Measurements from ENCODE around the gene MGAT4D. TPM values are rescaled to one million over a fixed set of nuclear protein-coding genes. Genes with fewer than 3 reads are reported as not detected.

The MGAT4D gene
- total and polyA plus RNA-seq, 2 experiments from 2014 or later, result not detected

GRCh38 chr4:140466146-140466545, 31.9 kb downstream of the MGAT4D start:
- WGBS (ENCODE audit: low lambda C conversion rate, missing lambda C conversion rate), result 40% methylated on average over 1 of the region's 1 CpG
- Histone ChIP-seq H2AFZ (no peak overlapping the region), H3K9me2 (replicated peaks; ENCODE audit: insufficient read depth) (peaks cover 2% of the 10 kb centered on the region), H3K27me3 (no peaks in the 10 kb centered on the region), H3K9me3 (ENCODE audit: low read depth) (no peaks in the 10 kb centered on the region), H3K4me1 (ENCODE audit: insufficient read depth) (no peaks in the 10 kb centered on the region), H4K20me1 (ENCODE audit: insufficient read depth, poor library complexity, severe bottlenecking) (no peaks in the 10 kb centered on the region), H3K27ac (no peak overlapping the region), H3K4me3 (no peak overlapping the region), H3K36me3 (replicated peaks; ENCODE audit: insufficient read depth, low read depth) (no peaks in the 10 kb centered on the region), H3K4me2 (no peak overlapping the region), H3K79me2 (no peaks in the 10 kb centered on the region)
- TF ChIP-seq CTCF (IDR thresholded peaks at IDR 0.05; ENCODE audit: poor library complexity), result no peak
- TF ChIP-seq EZH2phosphoT487 (IDR thresholded peaks at IDR 0.05; ENCODE audit: low read depth, severe bottlenecking, unreplicated experiment), result no peak
- DNase-seq (ENCODE audit: low spot score), result no peak

- Histone ChIP-seq H3K27ac (no peak overlapping the region), H4K20me1 (ENCODE audit: insufficient read depth, poor library complexity, severe bottlenecking) (no peaks in the 10 kb centered on the region), H3K27me3 (no peaks in the 10 kb centered on the region), H3K79me2 (no peaks in the 10 kb centered on the region), H3K9me2 (replicated peaks; ENCODE audit: insufficient read depth) (peaks cover 2% of the 10 kb centered on the region), H3K9me3 (ENCODE audit: low read depth) (no peaks in the 10 kb centered on the region), H2AFZ (no peak overlapping the region), H3K4me1 (ENCODE audit: insufficient read depth) (no peaks in the 10 kb centered on the region), H3K4me2 (no peak overlapping the region), H3K36me3 (replicated peaks; ENCODE audit: insufficient read depth, low read depth) (no peaks in the 10 kb centered on the region), H3K4me3 (no peak overlapping the region)
- DNase-seq (ENCODE audit: low spot score), result no peak
- 94% methylated on average over 1 of the region's 1 CpG for WGBS (ENCODE audit: low lambda C conversion rate, missing lambda C conversion rate)
- no peak for TF ChIP-seq EZH2phosphoT487 (IDR thresholded peaks at IDR 0.05; ENCODE audit: low read depth, severe bottlenecking, unreplicated experiment)
- TF ChIP-seq CTCF (IDR thresholded peaks at IDR 0.05; ENCODE audit: poor library complexity), result no peak
These were observed 34.5 kb downstream of the MGAT4D start for GRCh38 chr4:140463614-140464013.

GRCh38 chr4:140463182-140463581, 34.9 kb downstream of the MGAT4D start:
- Histone ChIP-seq H3K27ac (no peak overlapping the region), H3K36me3 (replicated peaks; ENCODE audit: insufficient read depth, low read depth) (no peaks in the 10 kb centered on the region), H3K4me2 (no peak overlapping the region), H3K27me3 (no peaks in the 10 kb centered on the region), H2AFZ (no peak overlapping the region), H3K4me1 (ENCODE audit: insufficient read depth) (no peaks in the 10 kb centered on the region), H3K4me3 (no peak overlapping the region), H3K79me2 (no peaks in the 10 kb centered on the region), H3K9me2 (replicated peaks; ENCODE audit: insufficient read depth) (peaks cover 2% of the 10 kb centered on the region), H3K9me3 (ENCODE audit: low read depth) (no peaks in the 10 kb centered on the region), H4K20me1 (ENCODE audit: insufficient read depth, poor library complexity, severe bottlenecking) (no peaks in the 10 kb centered on the region)
- no peak for DNase-seq (ENCODE audit: low spot score)
- TF ChIP-seq CTCF (IDR thresholded peaks at IDR 0.05; ENCODE audit: poor library complexity) (no peak), EZH2 (IDR thresholded peaks at IDR 0.05; ENCODE audit: borderline replicate concordance) (no peak), EZH2phosphoT487 (IDR thresholded peaks at IDR 0.05; ENCODE audit: low read depth, severe bottlenecking, unreplicated experiment) (no peak)
- WGBS (ENCODE audit: low lambda C conversion rate, missing lambda C conversion rate), result 72% methylated on average over 3 of the region's 3 CpGs

GRCh38 chr4:140450352-140450751, 47.7 kb downstream of the MGAT4D start:
- Histone ChIP-seq H3K4me3 (no peak overlapping the region), H4K20me1 (ENCODE audit: insufficient read depth, poor library complexity, severe bottlenecking) (no peaks in the 10 kb centered on the region), H3K79me2 (no peaks in the 10 kb centered on the region), H3K27ac (no peak overlapping the region), H3K36me3 (replicated peaks; ENCODE audit: insufficient read depth, low read depth) (no peaks in the 10 kb centered on the region), H3K4me1 (ENCODE audit: insufficient read depth) (no peaks in the 10 kb centered on the region), H3K27me3 (no peaks in the 10 kb centered on the region), H3K9me2 (replicated peaks; ENCODE audit: insufficient read depth) (no peaks in the 10 kb centered on the region), H2AFZ (no peak overlapping the region), H3K9me3 (ENCODE audit: low read depth) (no peaks in the 10 kb centered on the region), H3K4me2 (no peak overlapping the region)
- TF ChIP-seq EZH2phosphoT487 (IDR thresholded peaks at IDR 0.05; ENCODE audit: low read depth, severe bottlenecking, unreplicated experiment) (no peak), CTCF (IDR thresholded peaks at IDR 0.05; ENCODE audit: poor library complexity) (no peak), EZH2 (IDR thresholded peaks at IDR 0.05; ENCODE audit: borderline replicate concordance) (no peak)
- no peak for DNase-seq (ENCODE audit: low spot score)
- WGBS (ENCODE audit: low lambda C conversion rate, missing lambda C conversion rate), result 63% methylated on average over 3 of the region's 3 CpGs
